ENCODE measurements around the gene RNF175. TPM values are rescaled to one million over a fixed set of nuclear protein-coding genes. Genes with fewer than 3 reads are reported as not detected.

The RNF175 gene
- total RNA-seq, 2 experiments from 2014 or later, result not detected

DNA sequence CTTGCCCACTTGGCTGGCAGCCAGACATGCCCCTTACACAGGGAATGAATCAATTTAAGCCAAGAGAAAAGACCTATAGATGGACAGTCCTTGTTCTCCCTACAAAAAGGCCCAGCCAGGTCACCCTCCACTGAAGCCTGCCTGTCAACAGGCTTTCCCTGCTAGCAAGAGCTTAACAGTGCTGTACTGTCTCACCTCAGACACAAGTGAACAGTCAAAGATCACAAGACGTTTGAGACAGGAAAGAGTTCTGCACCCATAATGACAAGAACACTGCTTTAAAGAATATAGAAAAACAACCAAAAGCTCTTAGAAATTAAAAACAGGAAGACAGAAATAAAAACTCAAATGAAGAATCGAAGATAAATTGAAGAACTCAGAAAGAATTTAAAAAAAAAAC lies 4.6 kb downstream of the RNF175 start:
- CTCF ChIA-PET, result no interaction called here
- H3K27ac Mint-ChIP-seq, result no peak overlapping the region

GRCh38 chr4:153750197-153750817 lies 9.5 kb downstream of the RNF175 start:
- no peak overlapping the region for H3K4me3 Mint-ChIP-seq
- H3K36me3 Mint-ChIP-seq (ENCODE audit: low read depth), result no peaks in the 10 kb centered on the region
- peaks cover 4% of the 10 kb centered on the region for H3K4me1 Mint-ChIP-seq
- DNase-seq, result peak; percentile 85
- CTCF ChIA-PET, result interaction anchor here (0.6 to 1.6 kb wide), 11 partner anchors 10 to 473 kb away, joined by 3 to 6 read pairs (median 3); partner anchors contain the start of gene MND1
- no peaks in the 10 kb centered on the region for H3K9me3 Mint-ChIP-seq
- no peak overlapping the region for H3K27ac Mint-ChIP-seq
- POLR2A ChIA-PET, result no interaction called here
- peaks cover 11% of the 10 kb centered on the region for H3K27me3 Mint-ChIP-seq

More for the DNA sequence above, 4.6 kb downstream of the RNF175 start:
- POLR2A ChIA-PET, result no interaction called here
- H3K4me3 Mint-ChIP-seq, result no peak overlapping the region
- H3K36me3 Mint-ChIP-seq (ENCODE audit: low read depth), result no peaks in the 10 kb centered on the region
- no peaks in the 10 kb centered on the region for H3K9me3 Mint-ChIP-seq
- H3K27me3 Mint-ChIP-seq, result peaks cover 14% of the 10 kb centered on the region
- H3K4me1 Mint-ChIP-seq, result peaks cover 11% of the 10 kb centered on the region
- no peak for DNase-seq

DNA sequence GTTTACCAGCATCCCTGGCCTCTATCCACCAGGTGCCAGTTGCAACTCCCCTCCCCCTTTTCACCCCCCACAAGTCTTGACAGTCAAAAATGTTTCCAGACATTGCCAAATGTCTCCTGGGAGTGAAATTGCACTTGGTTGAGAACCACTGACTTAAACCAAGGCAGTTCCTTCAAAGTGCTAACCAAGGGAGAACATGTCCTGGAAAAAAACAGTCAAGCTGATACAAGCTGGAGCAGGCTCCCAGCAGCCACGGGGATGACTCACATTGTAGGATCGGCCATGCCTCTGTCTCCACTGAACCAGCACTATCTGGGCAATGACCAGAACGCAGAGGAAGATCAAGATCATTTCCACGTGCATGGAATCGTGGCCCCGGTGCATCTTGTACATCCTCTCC lies 11.4 kb downstream of the RNF175 start:
- POLR2A ChIA-PET, result no interaction called here
- Mint-ChIP-seq H3K36me3 (ENCODE audit: low read depth) (no peaks in the 10 kb centered on the region), H3K27me3 (peaks cover 11% of the 10 kb centered on the region), H3K27ac (no peak overlapping the region), H3K4me1 (peaks cover 1% of the 10 kb centered on the region), H3K4me3 (no peak overlapping the region), H3K9me3 (no peaks in the 10 kb centered on the region)
- DNase-seq, result no peak
- CTCF ChIA-PET, result no interaction called here

DNA sequence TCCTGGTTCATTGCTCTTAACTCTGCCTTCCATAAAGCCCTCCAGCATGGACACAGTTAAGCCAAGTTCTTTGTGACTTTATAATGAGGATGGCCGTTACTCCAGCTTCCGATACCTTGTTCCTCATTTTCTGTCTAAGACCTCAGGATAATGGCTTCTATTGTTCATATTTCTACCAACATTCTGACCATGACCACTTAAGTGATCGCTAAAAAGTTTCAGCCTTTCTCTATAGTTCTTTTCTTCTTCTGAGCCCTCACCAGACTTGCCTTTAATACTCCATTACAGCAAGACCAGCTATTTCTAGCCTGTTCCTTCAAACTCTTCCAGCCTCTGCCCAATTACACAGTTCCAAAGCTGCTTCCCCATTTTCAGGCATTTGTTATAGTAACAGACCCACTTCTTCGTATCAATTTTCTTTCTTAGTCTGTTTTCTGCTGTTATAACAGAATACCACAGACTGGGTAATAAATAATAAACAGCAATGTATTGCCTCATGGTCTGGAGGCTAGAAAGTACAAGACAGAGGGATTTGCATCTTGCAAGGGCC lies 12.3 kb downstream of the RNF175 start:
- H3K9me3 Mint-ChIP-seq, result no peaks in the 10 kb centered on the region
- DNase-seq, result no peak
- H3K27ac Mint-ChIP-seq, result no peak overlapping the region
- peaks cover 1% of the 10 kb centered on the region for H3K4me1 Mint-ChIP-seq
- ChIA-PET POLR2A (no interaction called here), CTCF (no interaction called here)
- no peak overlapping the region for H3K4me3 Mint-ChIP-seq
- H3K27me3 Mint-ChIP-seq, result peaks cover 11% of the 10 kb centered on the region
- no peaks in the 10 kb centered on the region for H3K36me3 Mint-ChIP-seq (ENCODE audit: low read depth)

DNA sequence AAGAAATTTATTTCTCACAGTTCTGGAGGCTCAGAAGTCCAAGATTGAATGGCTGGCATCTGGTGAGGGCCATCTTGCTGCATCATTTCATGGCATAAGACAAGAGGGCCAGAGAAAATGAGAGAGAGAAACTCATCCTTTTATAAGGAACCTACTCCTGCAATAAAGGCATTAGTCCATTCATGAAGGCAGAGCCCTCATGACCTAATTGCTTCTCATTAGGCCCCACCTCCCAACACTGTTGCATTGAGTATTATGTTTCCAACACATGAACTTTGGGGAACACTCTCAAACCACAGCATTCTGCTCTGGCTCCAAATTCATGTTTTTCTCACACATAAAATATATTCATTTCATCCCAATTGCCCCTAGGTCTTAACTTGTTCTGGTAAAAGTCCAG lies 14.2 kb downstream of the RNF175 start:
- ChIA-PET CTCF (interaction anchor here (1.0 kb wide), 1 partner anchor 100 kb away, joined by 3 read pairs; no protein-coding TSS in a partner anchor), POLR2A (no interaction called here)
- no peak for DNase-seq
- Mint-ChIP-seq H3K9me3 (peaks cover 2% of the 10 kb centered on the region), H3K4me3 (no peak overlapping the region), H3K27ac (no peak overlapping the region), H3K36me3 (ENCODE audit: low read depth) (no peaks in the 10 kb centered on the region), H3K4me1 (peaks cover 1% of the 10 kb centered on the region), H3K27me3 (peaks cover 13% of the 10 kb centered on the region)

DNA sequence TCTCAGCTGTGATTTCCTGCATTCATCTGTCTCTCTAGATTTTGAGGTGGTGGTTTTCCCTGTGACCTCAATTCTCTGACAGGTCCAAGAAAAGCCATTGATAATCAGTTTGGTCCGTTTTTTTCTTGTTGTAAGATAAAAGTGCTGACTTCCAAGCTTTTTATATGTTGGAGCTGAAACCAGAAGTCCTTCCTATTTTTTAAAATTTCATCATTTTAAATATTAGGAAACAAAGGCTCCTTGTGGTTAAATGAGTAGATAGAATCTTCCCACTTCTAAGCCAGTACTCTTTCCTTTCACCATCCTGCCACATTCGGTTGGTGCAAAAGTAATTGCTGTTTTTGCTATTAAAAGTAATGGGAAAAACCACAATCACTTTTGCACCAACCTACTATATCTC lies 18.3 kb downstream of the RNF175 start:
- POLR2A ChIA-PET, result no interaction called here
- CTCF ChIA-PET, result no interaction called here
- H3K27me3 Mint-ChIP-seq, result peaks cover 10% of the 10 kb centered on the region
- no peaks in the 10 kb centered on the region for H3K36me3 Mint-ChIP-seq (ENCODE audit: low read depth)
- peaks cover 6% of the 10 kb centered on the region for H3K9me3 Mint-ChIP-seq
- no peak overlapping the region for H3K27ac Mint-ChIP-seq
- no peak for DNase-seq
- H3K4me1 Mint-ChIP-seq, result no peaks in the 10 kb centered on the region
- H3K4me3 Mint-ChIP-seq, result no peak overlapping the region

- Mint-ChIP-seq H3K36me3 (ENCODE audit: low read depth) (no peaks in the 10 kb centered on the region), H3K9me3 (peaks cover 6% of the 10 kb centered on the region), H3K27me3 (peaks cover 46% of the 10 kb centered on the region), H3K4me3 (no peak overlapping the region), H3K27ac (no peak overlapping the region), H3K4me1 (peaks cover 4% of the 10 kb centered on the region)
- no peak for DNase-seq
- ChIA-PET CTCF (no interaction called here), POLR2A (no interaction called here)
These were observed 23.8 kb downstream of the RNF175 start for GRCh38 chr4:153735906-153736461.

- ChIA-PET CTCF (interaction anchor here (0.7 kb wide), 1 partner anchor 61 kb away, joined by 3 read pairs; no protein-coding TSS in a partner anchor), POLR2A (no interaction called here)
- peaks cover 41% of the 10 kb centered on the region for H3K27me3 Mint-ChIP-seq
These were observed 25.9 kb downstream of the RNF175 start for GRCh38 chr4:153733751-153734448.

DNA sequence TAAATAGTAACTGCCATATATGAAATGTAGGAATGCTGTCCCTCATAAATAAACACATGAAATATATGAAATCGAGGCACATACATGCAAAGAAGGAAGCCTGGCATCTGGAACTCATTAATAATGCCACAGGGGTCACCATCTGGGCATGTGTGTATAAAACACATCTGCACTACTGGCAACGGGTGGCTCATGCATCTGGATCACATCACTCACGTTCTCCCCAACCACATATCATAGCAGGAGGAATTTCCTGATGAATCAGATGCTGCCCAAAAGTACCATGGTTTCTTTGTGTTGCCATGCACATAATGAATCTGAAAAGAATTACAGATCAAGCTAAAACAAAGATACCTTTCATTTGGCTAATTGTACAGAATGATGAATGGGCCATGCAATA lies 28.6 kb downstream of the RNF175 start:
- ChIA-PET CTCF (no interaction called here), POLR2A (no interaction called here)
- H3K4me3 Mint-ChIP-seq, result no peak overlapping the region
- H3K27me3 Mint-ChIP-seq, result peaks cover 39% of the 10 kb centered on the region
- H3K27ac Mint-ChIP-seq, result no peak overlapping the region
- H3K4me1 Mint-ChIP-seq, result peaks cover 4% of the 10 kb centered on the region
- DNase-seq, result no peak
- no peaks in the 10 kb centered on the region for H3K9me3 Mint-ChIP-seq
- H3K36me3 Mint-ChIP-seq (ENCODE audit: low read depth), result no peaks in the 10 kb centered on the region

More at GRCh38 chr4:153733751-153734448, 25.9 kb downstream of the RNF175 start:
- H3K36me3 Mint-ChIP-seq (ENCODE audit: low read depth), result no peaks in the 10 kb centered on the region
- H3K4me3 Mint-ChIP-seq, result no peak overlapping the region
- H3K4me1 Mint-ChIP-seq, result peaks cover 4% of the 10 kb centered on the region
- DNase-seq, result no peak
- H3K27ac Mint-ChIP-seq, result no peak overlapping the region
- no peaks in the 10 kb centered on the region for H3K9me3 Mint-ChIP-seq

GRCh38 chr4:153729895-153730294 lies 29.9 kb downstream of the RNF175 start:
- CTCF ChIA-PET, result interaction anchor here (0.8 to 1.4 kb wide), 3 partner anchors 11 to 37 kb away, joined by 3 to 5 read pairs (median 4); no protein-coding TSS in a partner anchor
- peaks cover 29% of the 10 kb centered on the region for H3K27me3 Mint-ChIP-seq
- H3K4me3 Mint-ChIP-seq, result no peak overlapping the region
- POLR2A ChIA-PET, result no interaction called here
- DNase-seq, result no peak
- no peaks in the 10 kb centered on the region for H3K9me3 Mint-ChIP-seq
- peaks cover 4% of the 10 kb centered on the region for H3K4me1 Mint-ChIP-seq
- H3K27ac Mint-ChIP-seq, result no peak overlapping the region
- no peaks in the 10 kb centered on the region for H3K36me3 Mint-ChIP-seq (ENCODE audit: low read depth)

- no peak for DNase-seq
- H3K4me3 Mint-ChIP-seq, result no peak overlapping the region
- peaks cover 2% of the 10 kb centered on the region for H3K4me1 Mint-ChIP-seq
- H3K9me3 Mint-ChIP-seq, result no peaks in the 10 kb centered on the region
- H3K36me3 Mint-ChIP-seq (ENCODE audit: low read depth), result no peaks in the 10 kb centered on the region
- H3K27me3 Mint-ChIP-seq, result peaks cover 29% of the 10 kb centered on the region
- no peak overlapping the region for H3K27ac Mint-ChIP-seq
- ChIA-PET POLR2A (no interaction called here), CTCF (no interaction called here)
These were observed 31.2 kb downstream of the RNF175 start for GRCh38 chr4:153728660-153729059.

DNA sequence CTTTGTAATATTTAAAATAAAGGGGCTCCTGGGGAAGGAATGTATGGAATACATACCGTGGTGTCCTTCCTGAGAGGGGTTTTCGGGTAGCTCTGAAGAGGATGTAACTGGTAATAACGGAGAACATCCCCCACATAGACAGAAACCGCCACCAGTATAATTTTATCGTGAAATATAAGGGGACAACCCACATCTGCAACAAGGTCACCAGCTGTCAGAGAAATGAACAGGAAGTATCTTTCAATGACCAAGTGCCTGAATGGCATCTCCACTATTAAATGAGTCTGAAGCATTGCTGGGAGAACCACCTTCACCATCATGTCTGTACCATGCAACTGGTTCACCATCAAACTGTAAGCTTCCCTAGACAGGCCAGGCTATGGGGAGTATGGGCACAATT lies 31.7 kb downstream of the RNF175 start:
- Mint-ChIP-seq H3K4me3 (no peak overlapping the region), H3K9me3 (no peaks in the 10 kb centered on the region), H3K27ac (no peak overlapping the region), H3K4me1 (no peaks in the 10 kb centered on the region), H3K36me3 (ENCODE audit: low read depth) (no peaks in the 10 kb centered on the region), H3K27me3 (peaks cover 27% of the 10 kb centered on the region)
- CTCF ChIA-PET, result no interaction called here
- DNase-seq, result no peak
- POLR2A ChIA-PET, result no interaction called here

GRCh38 chr4:153725831-153726154 lies 34.0 kb downstream of the RNF175 start:
- Mint-ChIP-seq H3K9me3 (no peaks in the 10 kb centered on the region), H3K36me3 (ENCODE audit: low read depth) (no peaks in the 10 kb centered on the region)

More at GRCh38 chr4:153725831-153726154, 34.0 kb downstream of the RNF175 start:
- Mint-ChIP-seq H3K27ac (no peak overlapping the region), H3K4me3 (no peak overlapping the region), H3K27me3 (peaks cover 19% of the 10 kb centered on the region), H3K4me1 (no peaks in the 10 kb centered on the region)
- CTCF ChIA-PET, result interaction anchor here (0.9 to 1.2 kb wide), 2 partner anchors 9 to 24 kb away, joined by 3 read pairs; no protein-coding TSS in a partner anchor
- DNase-seq, result no peak
- POLR2A ChIA-PET, result no interaction called here
